HG03565 (cell line): ENCODE measurements around the gene TNFRSF14.
A peak's percentile ranks its signal among the peaks of the same experiment; 100 is the strongest.

ENCODE experiments used
- ATAC-seq: cut with Tn5 transposase; IDR thresholded peaks from one replicate; pipeline ENCODE4 v1.9.1; 2021; ENCODE audit warnings: mild to moderate bottlenecking, moderate library complexity; ENCODE audit not compliant: unreplicated experiment

The TNFRSF14 gene

GRCh38 chr1:2523191-2523890 is 32.8 kb upstream of the TNFRSF14 start:
- no peak for ATAC-seq

- ATAC-seq = no peak
Measured at GRCh38 chr1:2523891-2524609, 32.1 kb upstream of the TNFRSF14 start.

GRCh38 chr1:2525572-2525919 is 30.6 kb upstream of the TNFRSF14 start:
- ATAC-seq = no peak

- ATAC-seq = peak; percentile 67
Measured at GRCh38 chr1:2525920-2526823, 30.0 kb upstream of the TNFRSF14 start, which contains the start of gene PANK4. Gene PANK4 (minus strand): TSS chr1:2526596. CDS start chr1:2526587, 9 bp downstream.

- ATAC-seq = peak; percentile 28
Measured at GRCh38 chr1:2526824-2527555, 29.2 kb upstream of the TNFRSF14 start.

GRCh38 chr1:2527556-2527860 is 28.7 kb upstream of the TNFRSF14 start:
- no peak for ATAC-seq

GRCh38 chr1:2528016-2528415 is 28.2 kb upstream of the TNFRSF14 start:
- ATAC-seq = no peak

- ATAC-seq = no peak
Measured at GRCh38 chr1:2528611-2528965, 27.6 kb upstream of the TNFRSF14 start.

GRCh38 chr1:2528966-2529783 is 27.0 kb upstream of the TNFRSF14 start:
- no peak for ATAC-seq

GRCh38 chr1:2529784-2530512 is 26.2 kb upstream of the TNFRSF14 start, which contains the start of gene HES5:
Gene HES5 (minus strand): TSS chr1:2530263. CDS start chr1:2530164, 99 bp downstream.
- ATAC-seq = no peak

- ATAC-seq = no peak
Measured at GRCh38 chr1:2530513-2531361, 25.4 kb upstream of the TNFRSF14 start.

GRCh38 chr1:2532485-2533160 is 23.5 kb upstream of the TNFRSF14 start:
- no peak for ATAC-seq

- no peak for ATAC-seq
Measured at GRCh38 chr1:2533365-2533764, 22.8 kb upstream of the TNFRSF14 start.

GRCh38 chr1:2534315-2534686 is 21.9 kb upstream of the TNFRSF14 start:
- no peak for ATAC-seq

- no peak for ATAC-seq
Measured at GRCh38 chr1:2534687-2535441, 21.3 kb upstream of the TNFRSF14 start.

GRCh38 chr1:2535455-2535854 is 20.7 kb upstream of the TNFRSF14 start:
- no peak for ATAC-seq

- no peak for ATAC-seq
Measured at GRCh38 chr1:2535981-2536380, 20.2 kb upstream of the TNFRSF14 start.
